Brain microvascular endothelial cell (primary cell): ENCODE data around the gene RAB41.

ENCODE experiments used
- DNase-seq: peaks from one replicate; pipeline ENCODE4 v3.0.0-alpha.2; 2020
- H3K27ac ChIP-seq: fragments of 250-450 bp; sonication (Bioruptor Pico); 2 replicates; pipeline ENCODE4 v1.5.1; 2020; ENCODE audit warnings: mild to moderate bottlenecking, moderate library complexity
- H3K27me3 ChIP-seq: fragments of 250-450 bp; sonication (Bioruptor Pico); replicated peaks from 2 replicates; pipeline ENCODE4 v1.5.1; 2020; ENCODE audit warnings: mild to moderate bottlenecking
- H3K36me3 ChIP-seq: fragments of 250-450 bp; sonication (Bioruptor Pico); replicated peaks from 2 replicates; pipeline ENCODE4 v1.5.1; 2020; ENCODE audit warnings: mild to moderate bottlenecking
- H3K4me3 ChIP-seq: 2 replicates; pipeline ENCODE4 v1.5.1; 2011; ENCODE audit warnings: low read depth, mild to moderate bottlenecking, control low read depth, low read length, moderate library complexity
- CTCF ChIP-seq: IDR thresholded peaks from 2 replicates; pipeline ENCODE4 v1.5.1; 2011; ENCODE audit warnings: low read depth, mild to moderate bottlenecking, moderate library complexity, low read length, control low read depth, inconsistent platforms; ENCODE audit errors: missing control alignments
- in situ Hi-C: cut with HindIII; loops from 2 replicates; pipeline ENCODE4 v1.10.0; 2017; ENCODE audit warnings: low sequenced_read_pairs, low pct_ligation_motif_present

RAB41 gene

GRCh38 chrX:70247252-70247651 is 34.7 kb upstream of the RAB41 start:
- no peaks in the 10 kb centered on the region for H3K27me3 ChIP-seq
- DNase-seq, result no peak
- H3K27ac ChIP-seq, result no peak overlapping the region
- no peak overlapping the region for H3K4me3 ChIP-seq
- in situ Hi-C loops, result no loop called here
- TF ChIP-seq CTCF, result no peak
- no peaks in the 10 kb centered on the region for H3K36me3 ChIP-seq

- no peaks in the 10 kb centered on the region for H3K36me3 ChIP-seq
- no peak for DNase-seq
- no peak for TF ChIP-seq CTCF
- H3K27ac ChIP-seq, result no peak overlapping the region
- no peaks in the 10 kb centered on the region for H3K27me3 ChIP-seq
- in situ Hi-C loops, result no loop called here
- H3K4me3 ChIP-seq, result no peak overlapping the region
Observed at GRCh38 chrX:70252491-70252890, 29.5 kb upstream of the RAB41 start.

GRCh38 chrX:70253377-70254062 is 28.5 kb upstream of the RAB41 start:
- H3K36me3 ChIP-seq, result no peaks in the 10 kb centered on the region
- no peak for TF ChIP-seq CTCF
- H3K4me3 ChIP-seq, result no peak overlapping the region
- no peak overlapping the region for H3K27ac ChIP-seq
- no peak for DNase-seq
- no peaks in the 10 kb centered on the region for H3K27me3 ChIP-seq
- in situ Hi-C loops, result no loop called here

- no peak for DNase-seq
- no peak overlapping the region for H3K4me3 ChIP-seq
- H3K36me3 ChIP-seq, result no peaks in the 10 kb centered on the region
- TF ChIP-seq CTCF, result no peak
- no peak overlapping the region for H3K27ac ChIP-seq
- no peaks in the 10 kb centered on the region for H3K27me3 ChIP-seq
- in situ Hi-C loops, result no loop called here
Observed at GRCh38 chrX:70254063-70254400, 27.9 kb upstream of the RAB41 start.

GRCh38 chrX:70254909-70255308 is 27.1 kb upstream of the RAB41 start:
- Histone ChIP-seq H3K27me3 (no peaks in the 10 kb centered on the region), H3K27ac (no peak overlapping the region)
- TF ChIP-seq CTCF, result no peak

GRCh38 chrX:70255452-70255851 is 26.5 kb upstream of the RAB41 start:
- no peaks in the 10 kb centered on the region for H3K27me3 ChIP-seq
- H3K4me3 ChIP-seq, result no peak overlapping the region
- no peak overlapping the region for H3K27ac ChIP-seq
- DNase-seq, result no peak
- TF ChIP-seq CTCF, result no peak
- H3K36me3 ChIP-seq, result no peaks in the 10 kb centered on the region
- in situ Hi-C loops, result no loop called here

More at GRCh38 chrX:70254909-70255308, 27.1 kb upstream of the RAB41 start:
- H3K4me3 ChIP-seq, result no peak overlapping the region
- in situ Hi-C loops, result no loop called here
- no peak for DNase-seq
- H3K36me3 ChIP-seq, result no peaks in the 10 kb centered on the region
